GM13977 (cell line): ENCODE results near the gene RBFOX2.

Experiments used
- DNase-seq: peaks from one replicate; pipeline ENCODE4 v3.0.0; 2012; ENCODE audit warnings: low spot score
- in situ Hi-C: fragments of 300-500 bp; cut with MboI; formaldehyde crosslinking; loops from one replicate; pipeline ENCODE4 v1.12.0; 2022; ENCODE audit warnings: low sequenced_read_pairs, low pct_unique_long_range_greater_than_20kb, mixed read lengths, inconsistent platforms; ENCODE audit not compliant: unreplicated experiment
- TF ChIP-seq, protein P1 (sequence below): IDR thresholded peaks from 2 replicates; pipeline ENCODE4 v1.5.1; 2012; ENCODE audit warnings: mild to moderate bottlenecking, control low read depth; ENCODE audit not compliant: insufficient read depth; ENCODE audit errors: extremely low read depth, missing control alignments

The RBFOX2 gene

DNA sequence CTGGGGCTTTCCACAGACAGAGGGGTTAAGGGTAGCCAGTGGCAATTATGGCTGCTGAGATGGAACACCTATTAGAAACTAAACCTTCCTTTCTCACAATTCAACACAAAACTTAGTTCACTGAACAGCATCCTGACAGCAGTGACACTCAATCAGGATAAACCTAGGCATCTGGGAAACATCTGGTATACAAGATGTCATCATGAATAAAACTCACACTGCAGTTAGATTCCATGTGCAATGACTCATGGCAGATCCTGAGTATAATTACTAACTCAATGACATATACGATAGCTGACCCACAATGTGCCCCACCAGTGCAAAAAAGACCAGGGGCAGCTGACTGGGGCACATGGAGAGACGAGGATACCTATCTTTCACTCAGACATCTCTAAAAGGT, 17.7 kb downstream of the RBFOX2 start:
- TF ChIP-seq, protein P1, sequence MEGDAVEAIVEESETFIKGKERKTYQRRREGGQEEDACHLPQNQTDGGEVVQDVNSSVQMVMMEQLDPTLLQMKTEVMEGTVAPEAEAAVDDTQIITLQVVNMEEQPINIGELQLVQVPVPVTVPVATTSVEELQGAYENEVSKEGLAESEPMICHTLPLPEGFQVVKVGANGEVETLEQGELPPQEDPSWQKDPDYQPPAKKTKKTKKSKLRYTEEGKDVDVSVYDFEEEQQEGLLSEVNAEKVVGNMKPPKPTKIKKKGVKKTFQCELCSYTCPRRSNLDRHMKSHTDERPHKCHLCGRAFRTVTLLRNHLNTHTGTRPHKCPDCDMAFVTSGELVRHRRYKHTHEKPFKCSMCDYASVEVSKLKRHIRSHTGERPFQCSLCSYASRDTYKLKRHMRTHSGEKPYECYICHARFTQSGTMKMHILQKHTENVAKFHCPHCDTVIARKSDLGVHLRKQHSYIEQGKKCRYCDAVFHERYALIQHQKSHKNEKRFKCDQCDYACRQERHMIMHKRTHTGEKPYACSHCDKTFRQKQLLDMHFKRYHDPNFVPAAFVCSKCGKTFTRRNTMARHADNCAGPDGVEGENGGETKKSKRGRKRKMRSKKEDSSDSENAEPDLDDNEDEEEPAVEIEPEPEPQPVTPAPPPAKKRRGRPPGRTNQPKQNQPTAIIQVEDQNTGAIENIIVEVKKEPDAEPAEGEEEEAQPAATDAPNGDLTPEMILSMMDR: no peak
- in situ Hi-C loops: no loop called here
- no peak for DNase-seq

DNA sequence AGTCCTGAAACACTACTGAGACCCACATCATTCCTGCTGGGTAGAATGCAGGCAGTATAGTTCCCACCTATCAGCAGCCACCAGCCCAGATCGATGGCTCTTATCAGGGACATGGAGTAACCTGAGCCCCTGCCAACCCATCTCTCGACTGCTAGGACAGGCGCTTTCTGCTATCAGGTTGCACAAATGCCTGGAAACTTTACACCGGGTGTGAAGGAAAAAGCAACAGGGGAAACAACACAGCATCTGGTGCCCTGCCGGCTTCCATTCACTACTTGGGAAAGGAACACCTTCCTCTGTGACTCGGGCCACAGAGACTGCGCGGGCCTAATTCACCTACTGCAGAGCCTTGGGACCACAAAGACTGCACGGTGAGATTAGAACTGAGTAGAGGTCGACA, 18.5 kb downstream of the RBFOX2 start:
- in situ Hi-C loops: no loop called here
- TF ChIP-seq, protein P1: no peak
- DNase-seq: no peak

DNA sequence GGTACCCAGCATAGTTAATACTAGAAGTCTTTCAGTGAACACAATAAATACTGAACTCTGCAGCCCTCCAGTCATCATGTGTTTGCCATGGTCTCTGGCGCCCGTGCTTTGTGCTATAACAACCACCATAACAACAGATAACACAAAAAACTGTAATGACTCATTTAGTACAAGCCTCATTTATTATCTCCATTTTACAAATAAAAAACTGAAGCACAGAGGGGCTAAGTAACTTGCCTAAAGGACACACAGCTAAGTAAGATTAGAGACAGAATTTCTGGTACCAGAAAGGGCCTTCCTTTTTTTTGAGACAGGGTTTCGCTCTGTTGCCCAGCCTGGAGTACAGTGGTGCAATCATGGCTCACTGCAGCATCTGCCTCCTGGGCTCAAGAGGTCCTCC, 19.5 kb downstream of the RBFOX2 start:
- DNase-seq: no peak
- in situ Hi-C loops: no loop called here
- TF ChIP-seq, protein P1: no peak

DNA sequence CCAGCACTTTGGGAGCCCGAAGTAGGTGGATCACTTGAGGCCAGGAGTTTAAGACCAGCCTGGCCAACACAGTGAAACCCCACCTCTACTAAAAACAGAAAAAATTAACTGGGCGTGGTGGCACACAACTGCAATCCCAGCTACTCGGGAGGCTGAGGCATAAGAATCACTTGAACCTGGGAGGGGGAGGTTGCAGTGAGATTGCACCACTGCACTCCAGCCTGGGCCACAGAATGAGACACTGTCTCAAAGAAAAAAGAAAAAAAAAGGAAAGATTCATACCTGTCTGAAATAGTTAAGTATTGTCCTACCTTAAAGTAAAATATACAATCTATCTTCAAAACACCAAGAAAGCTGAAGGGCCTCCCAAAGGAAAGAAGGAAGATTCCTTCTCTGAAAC, 20.1 kb downstream of the RBFOX2 start:
- in situ Hi-C loops: no loop called here
- TF ChIP-seq, protein P1: no peak
- DNase-seq: no peak

DNA sequence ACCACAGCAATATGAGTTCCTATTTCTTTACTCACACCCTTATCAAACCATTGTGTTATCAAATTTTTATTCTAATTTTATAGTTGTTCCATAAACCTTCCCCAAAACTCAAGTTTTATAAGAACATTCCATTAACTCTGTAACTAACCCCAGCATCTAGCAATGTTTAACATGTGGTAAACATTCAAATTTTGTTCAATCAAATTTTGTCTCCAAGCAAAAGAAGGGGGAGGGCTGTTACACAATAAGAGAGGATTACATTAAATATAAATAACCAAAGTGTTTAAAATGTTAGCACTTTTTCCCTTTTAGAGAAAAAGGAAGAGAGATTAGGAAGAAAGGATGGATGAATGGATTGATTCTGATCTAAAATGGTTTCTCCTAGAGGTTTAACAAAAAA, 20.5 kb downstream of the RBFOX2 start:
- in situ Hi-C loops: no loop called here
- DNase-seq: no peak
- TF ChIP-seq, protein P1: no peak

DNA sequence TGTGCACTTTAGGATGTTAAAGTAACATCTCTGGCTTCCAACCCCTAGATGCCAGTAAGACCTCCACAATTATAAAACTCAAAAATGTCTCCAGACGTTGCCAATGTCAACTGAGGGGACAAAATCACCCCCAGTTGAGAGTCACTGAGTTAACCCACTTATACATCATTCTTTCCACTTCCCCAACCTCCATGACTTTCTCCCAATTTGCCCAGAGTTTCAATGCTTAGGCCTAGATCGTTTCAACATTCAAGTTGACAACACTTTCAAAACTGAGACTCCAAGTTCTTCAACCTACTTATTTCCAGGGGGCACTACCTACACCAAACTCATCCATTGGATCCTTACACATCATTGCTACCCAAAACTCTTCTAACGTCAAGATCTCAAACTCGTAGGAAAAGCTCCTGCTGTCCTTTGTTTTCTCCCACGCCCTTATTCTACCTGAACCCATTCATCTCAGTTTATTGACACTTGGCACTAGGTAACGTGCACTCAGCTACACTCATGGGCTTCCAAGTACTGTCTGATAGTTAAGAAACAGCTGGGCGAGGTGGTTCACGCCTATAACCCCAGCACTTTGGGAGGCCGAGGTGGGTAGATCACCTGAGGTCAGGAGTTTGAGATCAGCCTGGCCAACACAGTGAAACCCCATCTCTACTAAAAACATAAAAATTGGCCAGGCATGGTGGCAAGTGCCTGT, 24.5 kb downstream of the RBFOX2 start:
- in situ Hi-C loops: no loop called here
- DNase-seq: no peak

More for the DNA sequence above, 24.5 kb downstream of the RBFOX2 start:
- TF ChIP-seq, protein P1: no peak
